Measurements from ENCODE around the gene PGD. TPM values are rescaled to one million over a fixed set of nuclear protein-coding genes. Genes with fewer than 3 reads are reported as not detected.
"Not testable (repeated sequence)": the region's sequence is repeated elsewhere in the genome, so short reads cannot be mapped to it uniquely, and the experiment has no call there.

PGD gene
- total and polyA plus RNA-seq, 5 experiments from 2014 or later = 41.4 to 52.8 (median 46.6) TPM

GRCh38 chr1:10446790-10447422 is 48.0 kb downstream of the PGD start:
- H3K27ac Mint-ChIP-seq = no peak overlapping the region
- H3K4me3 Mint-ChIP-seq = no peak overlapping the region
- POLR2A ChIA-PET = interaction anchor here (0.6 to 0.7 kb wide), 3 partner anchors 63 to 1227 kb away, joined by 3 to 5 read pairs (median 4); no protein-coding TSS in a partner anchor
- no peak for DNase-seq
- H3K27me3 Mint-ChIP-seq = no peaks in the 10 kb centered on the region
- peaks cover 0 to 2% (median under 1%) of the 10 kb centered on the region in 4 donors for H3K4me1 Mint-ChIP-seq
- no peaks in the 10 kb centered on the region for H3K9me3 Mint-ChIP-seq
- no peak for ATAC-seq
- peaks cover 0 to 5% (median 0%) of the 10 kb centered on the region in 3 donors for H3K36me3 Mint-ChIP-seq

- POLR2A ChIA-PET = no interaction called here
- Mint-ChIP-seq H3K9me3 (no peaks in the 10 kb centered on the region), H3K27ac (peak within 1 kb of the TSS in 1 of 10 donors; percentile 43), H3K36me3 (no peaks in the 10 kb centered on the region), H3K4me1 (peaks cover 0 to 2% (median under 1%) of the 10 kb centered on the region in 4 donors), H3K27me3 (no peaks in the 10 kb centered on the region), H3K4me3 (no peak within 1 kb of the TSS)
- DNase-seq (no peak), ATAC-seq (no peak)
These were observed 50.9 kb downstream of the PGD start, which contains the start of gene CORT for GRCh38 chr1:10449751-10450150. TSS of gene CORT (plus strand) at chr1:10450031. CDS start at chr1:10450224, 193 bp downstream.

- POLR2A ChIA-PET = no interaction called here
- peaks cover 0 to 2% (median under 1%) of the 10 kb centered on the region in 4 donors for H3K4me1 Mint-ChIP-seq
- H3K36me3 Mint-ChIP-seq = no peaks in the 10 kb centered on the region
- no peak overlapping the region for H3K4me3 Mint-ChIP-seq
- no peaks in the 10 kb centered on the region for H3K9me3 Mint-ChIP-seq
- no peak for ATAC-seq
- no peaks in the 10 kb centered on the region for H3K27me3 Mint-ChIP-seq
- DNase-seq = no peak
- H3K27ac Mint-ChIP-seq = peak overlapping the region in 1 of 10 donors; percentile 43
These were observed 51.4 kb downstream of the PGD start for GRCh38 chr1:10450156-10450814.

GRCh38 chr1:10450836-10451235 is 52.0 kb downstream of the PGD start:
- no peaks in the 10 kb centered on the region for H3K27me3 Mint-ChIP-seq

GRCh38 chr1:10451287-10451686 is 52.4 kb downstream of the PGD start:
- peaks cover 0 to 5% (median 0%) of the 10 kb centered on the region in 3 donors for H3K36me3 Mint-ChIP-seq
- POLR2A ChIA-PET = no interaction called here
- H3K27ac Mint-ChIP-seq = peak overlapping the region in 1 of 10 donors; percentile 31

More at GRCh38 chr1:10450836-10451235, 52.0 kb downstream of the PGD start:
- Mint-ChIP-seq H3K4me3 (no peak overlapping the region), H3K36me3 (peaks cover 0 to under 1% (median 0%) of the 10 kb centered on the region in 3 donors), H3K9me3 (no peaks in the 10 kb centered on the region), H3K4me1 (peaks cover 0 to 2% (median under 1%) of the 10 kb centered on the region in 4 donors), H3K27ac (peak overlapping the region in 1 of 10 donors; percentile 43)
- ATAC-seq (no peak), DNase-seq (no peak)
- POLR2A ChIA-PET = no interaction called here

GRCh38 chr1:10456048-10456447 is 57.2 kb downstream of the PGD start:
- H3K36me3 Mint-ChIP-seq = peaks cover 0 to 27% (median 0%) of the 10 kb centered on the region in 3 donors
- H3K4me3 Mint-ChIP-seq = no peak overlapping the region
- DNase-seq (no peak), ATAC-seq (no peak)
- no peaks in the 10 kb centered on the region for H3K27me3 Mint-ChIP-seq
- peaks cover 0 to 16% (median 6%) of the 10 kb centered on the region in 4 donors for H3K4me1 Mint-ChIP-seq
- peak overlapping the region in 2 of 10 donors; percentile 53 to 63 for H3K27ac Mint-ChIP-seq
- POLR2A ChIA-PET = interaction anchor here (0.6 kb wide), 1 partner anchor 523 kb away, joined by 4 read pairs; no protein-coding TSS in a partner anchor
- no peaks in the 10 kb centered on the region for H3K9me3 Mint-ChIP-seq

More at GRCh38 chr1:10451287-10451686, 52.4 kb downstream of the PGD start:
- H3K9me3 Mint-ChIP-seq = no peaks in the 10 kb centered on the region
- no peak for ATAC-seq
- H3K4me1 Mint-ChIP-seq = peaks cover 0 to 5% (median under 1%) of the 10 kb centered on the region in 4 donors
- H3K27me3 Mint-ChIP-seq = no peaks in the 10 kb centered on the region
- DNase-seq = no peak
- no peak overlapping the region for H3K4me3 Mint-ChIP-seq

GRCh38 chr1:10456661-10457060 is 57.8 kb downstream of the PGD start:
- no peaks in the 10 kb centered on the region for H3K9me3 Mint-ChIP-seq
- H3K36me3 Mint-ChIP-seq = peaks cover 0 to 33% (median 0%) of the 10 kb centered on the region in 3 donors
- no peaks in the 10 kb centered on the region for H3K27me3 Mint-ChIP-seq
- H3K4me1 Mint-ChIP-seq = peaks cover 1 to 16% (median 6%) of the 10 kb centered on the region in 4 donors
- no peak overlapping the region for H3K4me3 Mint-ChIP-seq
- peak overlapping the region in 3 of 10 donors; percentile 32 to 72 (median 64) for H3K27ac Mint-ChIP-seq
- DNase-seq (no peak), ATAC-seq (no peak)
- POLR2A ChIA-PET = no interaction called here

- H3K27ac Mint-ChIP-seq, H3K4me3 Mint-ChIP-seq, DNase-seq, POLR2A ChIA-PET, H3K27me3 Mint-ChIP-seq, ATAC-seq, H3K9me3 Mint-ChIP-seq: not testable (repeated sequence)
- Mint-ChIP-seq H3K4me1 (peaks cover 1 to 16% (median 6%) of the 10 kb centered on the region in 4 donors), H3K36me3 (peaks cover 0 to 41% (median 0%) of the 10 kb centered on the region in 3 donors)
These were observed 58.6 kb downstream of the PGD start for GRCh38 chr1:10457462-10457861.

- peak overlapping the region in 2 of 10 donors; percentile 11 to 19 for H3K27ac Mint-ChIP-seq
These were observed 59.0 kb downstream of the PGD start for GRCh38 chr1:10457875-10458274.

GRCh38 chr1:10459184-10459583 is 60.3 kb downstream of the PGD start:
- ATAC-seq (no peak), DNase-seq (no peak)
- no peak overlapping the region for H3K4me3 Mint-ChIP-seq
- H3K4me1 Mint-ChIP-seq = peaks cover 1 to 16% (median 6%) of the 10 kb centered on the region in 4 donors
- H3K27me3 Mint-ChIP-seq = no peaks in the 10 kb centered on the region
- H3K9me3 Mint-ChIP-seq = no peaks in the 10 kb centered on the region
- POLR2A ChIA-PET = no interaction called here
- H3K36me3 Mint-ChIP-seq = peaks cover 0 to 57% (median 0%) of the 10 kb centered on the region in 3 donors
- no peak overlapping the region for H3K27ac Mint-ChIP-seq

More at GRCh38 chr1:10457875-10458274, 59.0 kb downstream of the PGD start:
- H3K4me3 Mint-ChIP-seq = no peak overlapping the region
- no peaks in the 10 kb centered on the region for H3K9me3 Mint-ChIP-seq
- H3K4me1 Mint-ChIP-seq = peaks cover 1 to 16% (median 6%) of the 10 kb centered on the region in 4 donors
- peaks cover 0 to 45% (median 0%) of the 10 kb centered on the region in 3 donors for H3K36me3 Mint-ChIP-seq
- H3K27me3 Mint-ChIP-seq = no peaks in the 10 kb centered on the region
- ATAC-seq (no peak), DNase-seq (no peak)
- POLR2A ChIA-PET = interaction anchor here (0.6 kb wide), 1 partner anchor 37 kb away, joined by 4 read pairs; no protein-coding TSS in a partner anchor

- POLR2A ChIA-PET = no interaction called here
These were observed 68.2 kb downstream of the PGD start for GRCh38 chr1:10467078-10467477.

GRCh38 chr1:10470043-10470442 is 71.2 kb downstream of the PGD start:
- ATAC-seq (no peak), DNase-seq (no peak)
- Mint-ChIP-seq H3K27me3 (no peaks in the 10 kb centered on the region), H3K4me3 (no peak overlapping the region), H3K27ac (no peak overlapping the region), H3K9me3 (no peaks in the 10 kb centered on the region), H3K36me3 (peaks cover 0 to 39% (median 0%) of the 10 kb centered on the region in 3 donors), H3K4me1 (peaks cover 10 to 34% (median 28%) of the 10 kb centered on the region in 4 donors)
- POLR2A ChIA-PET = interaction anchor here (0.7 kb wide), 1 partner anchor 288 kb away, joined by 3 read pairs; no protein-coding TSS in a partner anchor

More at GRCh38 chr1:10467078-10467477, 68.2 kb downstream of the PGD start:
- ATAC-seq (no peak), DNase-seq (no peak)
- Mint-ChIP-seq H3K27ac (no peak overlapping the region), H3K4me3 (no peak overlapping the region), H3K9me3 (no peaks in the 10 kb centered on the region), H3K36me3 (peaks cover 0 to 65% (median 0%) of the 10 kb centered on the region in 3 donors), H3K27me3 (no peaks in the 10 kb centered on the region), H3K4me1 (peaks cover 5 to 12% (median 9%) of the 10 kb centered on the region in 4 donors)
